GM19043 (cell line): Measurements from ENCODE around the gene TLE7.

Experiments used
- ATAC-seq: cut with Tn5 transposase; IDR thresholded peaks from one replicate; pipeline ENCODE4 v1.9.1; 2021; ENCODE audit warnings: low read depth; ENCODE audit not compliant: unreplicated experiment

Gene TLE7

GRCh38 chr16:71380831-71381230 is 61.0 kb downstream of the TLE7 start:
- no peak for ATAC-seq
